Measurements from ENCODE around the gene AXL. TPM values are rescaled to one million over a fixed set of nuclear protein-coding genes. Genes with fewer than 3 reads are reported as not detected.

Gene AXL
- total RNA-seq, 1 experiment from 2014 or later, result 236 TPM

- POLR2A ChIA-PET (ENCODE audit: unreplicated experiment), result no interaction called here
- peaks cover 44% of the 10 kb centered on the region for H3K36me3 ChIP-seq (ENCODE audit: low read depth)
- intact Hi-C loops (cut with micrococcal nuclease; ENCODE audit: unreplicated experiment), result no loop called here
- H3K27ac ChIP-seq, result no peak overlapping the region
- no peaks in the 10 kb centered on the region for H3K79me2 ChIP-seq (ENCODE audit: low read depth)
- no peaks in the 10 kb centered on the region for H3K9me2 ChIP-seq (ENCODE audit: insufficient read depth)
- DNase-seq, result no peak
- TF ChIP-seq EZH2 (IDR thresholded peaks at IDR 0.05; ENCODE audit: low read depth), result no peak
- no peak for TF ChIP-seq CTCF (conservative IDR thresholded peaks at IDR 0.05)
- H3K4me3 ChIP-seq, result no peak overlapping the region
- no peaks in the 10 kb centered on the region for H3K9me3 ChIP-seq (ENCODE audit: insufficient read depth, low read depth)
- no TSS peak for BruUV-seq (replicated peaks)
- H3K4me1 ChIP-seq (replicated peaks; ENCODE audit: insufficient read depth), result no peaks in the 10 kb centered on the region
- H2AFZ ChIP-seq, result no peak overlapping the region
- CTCF ChIA-PET, result no interaction called here
- H4K20me1 ChIP-seq (ENCODE audit: insufficient read depth), result peaks cover 15% of the 10 kb centered on the region
- peaks cover 18% of the 10 kb centered on the region; the same call in 1 of the 2 replicates for H3F3A ChIP-seq (ENCODE audit: insufficient read depth, low read depth)
- H3K27me3 ChIP-seq (ENCODE audit: insufficient read depth, low read depth), result no peaks in the 10 kb centered on the region
- H3K4me2 ChIP-seq, result no peak overlapping the region
Measured at GRCh38 chr19:41297628-41298347, 78.8 kb downstream of the AXL start.

- intact Hi-C loops (cut with micrococcal nuclease; ENCODE audit: unreplicated experiment), result no loop called here
- TF ChIP-seq CTCF (conservative IDR thresholded peaks at IDR 0.05) (no peak), EZH2 (IDR thresholded peaks at IDR 0.05; ENCODE audit: low read depth) (no peak)
- no peak overlapping the region for H3K4me3 ChIP-seq
- BruUV-seq (replicated peaks), result no TSS peak
- ChIA-PET CTCF (interaction anchor here (0.6 kb wide), 1 partner anchor 57 kb away, joined by 9 read pairs; no protein-coding TSS in a partner anchor), POLR2A (ENCODE audit: unreplicated experiment) (no interaction called here)
- H3K27ac ChIP-seq, result no peak overlapping the region
- H3K36me3 ChIP-seq (ENCODE audit: low read depth), result peaks cover 38% of the 10 kb centered on the region
- DNase-seq, result no peak
- no peak overlapping the region for H3K4me2 ChIP-seq
- no peaks in the 10 kb centered on the region for H3K79me2 ChIP-seq (ENCODE audit: low read depth)
- H2AFZ ChIP-seq, result no peak overlapping the region
- H3K27me3 ChIP-seq (ENCODE audit: insufficient read depth, low read depth), result no peaks in the 10 kb centered on the region
- peaks cover 15% of the 10 kb centered on the region for H4K20me1 ChIP-seq (ENCODE audit: insufficient read depth)
- H3F3A ChIP-seq (ENCODE audit: insufficient read depth, low read depth), result peaks cover 18% of the 10 kb centered on the region; the same call in 1 of the 2 replicates
- no peaks in the 10 kb centered on the region for H3K4me1 ChIP-seq (replicated peaks; ENCODE audit: insufficient read depth)
- H3K9me3 ChIP-seq (ENCODE audit: insufficient read depth, low read depth), result no peaks in the 10 kb centered on the region
- H3K9me2 ChIP-seq (ENCODE audit: insufficient read depth), result no peaks in the 10 kb centered on the region
Measured at GRCh38 chr19:41298348-41298964, 79.4 kb downstream of the AXL start.

GRCh38 chr19:41299046-41299754, 80.2 kb downstream of the AXL start:
- Histone ChIP-seq H3K9me3 (ENCODE audit: insufficient read depth, low read depth) (no peaks in the 10 kb centered on the region), H3K27ac (no peak overlapping the region), H2AFZ (no peak overlapping the region), H3K4me1 (replicated peaks; ENCODE audit: insufficient read depth) (no peaks in the 10 kb centered on the region), H3K79me2 (ENCODE audit: low read depth) (no peaks in the 10 kb centered on the region), H3K4me3 (no peak overlapping the region), H3K9me2 (ENCODE audit: insufficient read depth) (no peaks in the 10 kb centered on the region), H3K4me2 (no peak overlapping the region), H3K27me3 (ENCODE audit: insufficient read depth, low read depth) (no peaks in the 10 kb centered on the region), H3K36me3 (ENCODE audit: low read depth) (peaks cover 37% of the 10 kb centered on the region), H4K20me1 (ENCODE audit: insufficient read depth) (peaks cover 15% of the 10 kb centered on the region), H3F3A (ENCODE audit: insufficient read depth, low read depth) (peaks cover 18% of the 10 kb centered on the region; the same call in 1 of the 2 replicates)
- no TSS peak for BruUV-seq (replicated peaks)
- ChIA-PET CTCF (no interaction called here), POLR2A (ENCODE audit: unreplicated experiment) (no interaction called here)
- TF ChIP-seq EZH2 (IDR thresholded peaks at IDR 0.05; ENCODE audit: low read depth) (no peak), CTCF (conservative IDR thresholded peaks at IDR 0.05) (no peak)
- DNase-seq, result no peak
- intact Hi-C loops (cut with micrococcal nuclease; ENCODE audit: unreplicated experiment), result no loop called here
